HepG2 (cell line): ENCODE measurements around the gene SLC9A4. TPM values are rescaled to one million over a fixed set of nuclear protein-coding genes. Genes with fewer than 3 reads are reported as not detected.

Experiments
- ATAC-seq: fragments of 200-7000 bp; cut with Tn5 transposase; 3 replicates; pipeline ENCODE4 v1.9.1; 2020; ENCODE audit warnings: mild to moderate bottlenecking, moderate library complexity
- BruUV-seq: library from RNA; stranded (reverse); fragments of 400-500 nt; replicated peaks from 2 replicates; lab custom pipeline; 2021; lab: Mats Ljungman, UMichigan
- CTCF ChIA-PET: fragments of 300-600 bp; formaldehyde crosslinking; extraction: SDS; loops from one replicate; lab custom pipeline; 2021; ENCODE audit warnings: low total read pairs, inconsistent platforms, low intra/inter-chr PET ratio; lab: Yijun Ruan, JAX
- POLR2A ChIA-PET: fragments of 350-600 bp; sonication (Branson Sonifier 250); formaldehyde crosslinking; loops from one replicate; lab custom pipeline; 2020; ENCODE audit warnings: antibody characterized with exemption, inconsistent platforms; lab: Yijun Ruan, JAX
- DNase-seq: peaks from one replicate; pipeline ENCODE4 v3.0.0-alpha.2; 2015; ENCODE audit warnings: low spot score
- FAIRE-seq: peaks from 3 replicates; lab custom pipeline; 2011; peaks lifted over from hg19 to GRCh38; lab: Jason Lieb, UNC
- H2AFZ ChIP-seq: one replicate; pipeline ENCODE4 v1.6.1; 2011; ENCODE audit warnings: low read length, inconsistent platforms
- H3K27ac ChIP-seq: fragments of 300-600 bp; 3 replicates; pipeline ENCODE4 v1.8.0; 2011; ENCODE audit warnings: mixed run types, mild to moderate bottlenecking, mixed read lengths, low read length, inconsistent platforms; ENCODE audit not compliant: insufficient read depth; ENCODE audit errors: extremely low read length
- H3K27me3 ChIP-seq, 2 experiments: fragments of 200-600 bp in 1 of 2; 2 replicates in 1 of 2; 3 replicates in 1 of 2; pipeline versions ENCODE4 v1.6.0 to v1.8.0; 2011; ENCODE audit warnings: low read length in 2 of 2, mild to moderate bottlenecking in 2 of 2, moderate library complexity in 2 of 2, inconsistent platforms in 1 of 2; ENCODE audit not compliant: insufficient read depth in 2 of 2, control insufficient read depth in 1 of 2
- H3K36me3 ChIP-seq, 2 experiments: fragments of 200-600 bp in 1 of 2; replicated peaks in 1 of 2; 2 replicates in 1 of 2; 3 replicates in 1 of 2; pipeline versions ENCODE4 v1.5.1 to v1.8.0; 2011; ENCODE audit warnings: low read length in 2 of 2, inconsistent platforms in 1 of 2; ENCODE audit not compliant: insufficient read depth in 2 of 2, control insufficient read depth in 1 of 2
- H3K4me1 ChIP-seq: 2 replicates; pipeline ENCODE4 v1.5.1; 2012; ENCODE audit warnings: low read length, inconsistent platforms; ENCODE audit not compliant: insufficient read depth
- H3K4me2 ChIP-seq: 2 replicates; pipeline ENCODE4 v1.6.0; 2011; ENCODE audit warnings: low read depth, low read length, inconsistent platforms
- H3K4me3 ChIP-seq, 3 experiments: fragments of 200-600 bp in 1 of 3; sonication (generic), shearing (Covaris generic) in 1 of 3; replicated peaks in 1 of 3; 2 replicates each; pipeline ENCODE4 v1.5.1; 2011 to 2016; ENCODE audit warnings: low read length in 3 of 3, inconsistent platforms in 2 of 3, low read depth in 2 of 3, mild to moderate bottlenecking in 2 of 3, control low read depth in 1 of 3, mixed read lengths in 1 of 3; ENCODE audit not compliant: insufficient read depth in 1 of 3
- H3K79me2 ChIP-seq: one replicate; pipeline ENCODE4 v1.6.1; 2011; ENCODE audit warnings: low read length, inconsistent platforms; ENCODE audit not compliant: insufficient read depth
- H3K9ac ChIP-seq: 2 replicates; pipeline ENCODE4 v1.6.0; 2011; ENCODE audit warnings: mild to moderate bottlenecking, low read depth, low read length, inconsistent platforms; ENCODE audit not compliant: insufficient read depth
- H3K9me3 ChIP-seq: 2 replicates; pipeline ENCODE4 v1.5.1; 2012; ENCODE audit warnings: mild to moderate bottlenecking, low read length
- H4K20me1 ChIP-seq: 2 replicates; pipeline ENCODE4 v1.6.0; 2011; ENCODE audit warnings: inconsistent platforms, mild to moderate bottlenecking, low read length, moderate library complexity; ENCODE audit not compliant: insufficient read depth
- AGO2 ChIP-seq: fragments of 200-400 bp; formaldehyde crosslinking; optimal IDR thresholded peaks from 2 replicates; pipeline ENCODE3; 2017; ENCODE audit warnings: mild to moderate bottlenecking, low read depth, low read length, moderate library complexity
- CC2D1A ChIP-seq: sonication (generic); formaldehyde crosslinking; IDR thresholded peaks from 2 replicates; pipeline ENCODE4 v1.8.1; 2023; ENCODE audit warnings: mild to moderate bottlenecking, missing genetic modification reagents
- FOXC1 ChIP-seq: sonication (generic); formaldehyde crosslinking; IDR thresholded peaks from 2 replicates; pipeline ENCODE4 v1.8.0; 2022; ENCODE audit warnings: mild to moderate bottlenecking, missing genetic modification reagents, borderline replicate concordance
- HDAC2 ChIP-seq: sonication (generic); formaldehyde crosslinking; IDR thresholded peaks from 2 replicates; pipeline ENCODE4 v1.4.0; 2020; ENCODE audit warnings: missing genetic modification reagents
- HMGXB4 ChIP-seq, 2 experiments: sonication (generic) in 1 of 2; formaldehyde crosslinking in 1 of 2; IDR thresholded peaks; 2 replicates each; pipeline versions ENCODE4 v1.4.0 to v1.6.1; 2018 to 2020; ENCODE audit warnings: missing genetic modification reagents in 2 of 2, borderline replicate concordance in 1 of 2, low read depth in 1 of 2, mild to moderate bottlenecking in 1 of 2, missing biosample characterization in 1 of 2
- HOXA5 ChIP-seq: sonication (generic); formaldehyde crosslinking; IDR thresholded peaks from 2 replicates; pipeline ENCODE4 v1.4.0; 2020; ENCODE audit warnings: missing genetic modification reagents
- KLF13 ChIP-seq: sonication (generic); formaldehyde crosslinking; IDR thresholded peaks from 2 replicates; pipeline ENCODE4 v1.4.0; 2020; ENCODE audit warnings: mild to moderate bottlenecking, missing genetic modification reagents
- RXRA ChIP-seq: sonication (generic); formaldehyde crosslinking; IDR thresholded peaks from 2 replicates; pipeline ENCODE4 v1.5.1; 2020; ENCODE audit warnings: missing genetic modification reagents
- SCMH1 ChIP-seq: sonication (generic); formaldehyde crosslinking; IDR thresholded peaks from 2 replicates; pipeline ENCODE4 v1.9.0; 2021; ENCODE audit warnings: missing genetic modification reagents, mild to moderate bottlenecking, borderline replicate concordance
- THAP8 ChIP-seq: sonication (generic); formaldehyde crosslinking; IDR thresholded peaks from 2 replicates; pipeline ENCODE4 v1.5.1; 2020; ENCODE audit warnings: missing genetic modification reagents, mild to moderate bottlenecking, borderline replicate concordance
- ZIK1 ChIP-seq: sonication (generic); formaldehyde crosslinking; IDR thresholded peaks from 2 replicates; pipeline ENCODE4 v1.5.0; 2020; ENCODE audit warnings: mild to moderate bottlenecking, low read depth, missing genetic modification reagents, borderline replicate concordance
- ZNF691 ChIP-seq: sonication (generic); formaldehyde crosslinking; IDR thresholded peaks from 2 replicates; pipeline ENCODE4 v1.4.0; 2020; ENCODE audit warnings: missing genetic modification reagents, low read depth, mild to moderate bottlenecking, borderline replicate concordance
- ZNF768 ChIP-seq: sonication (generic); formaldehyde crosslinking; IDR thresholded peaks from 2 replicates; pipeline ENCODE4 v1.4.0; 2020; ENCODE audit warnings: missing genetic modification reagents
- ZNF776 ChIP-seq: sonication (generic); formaldehyde crosslinking; IDR thresholded peaks from 2 replicates; pipeline ENCODE4 v1.4.0; 2020; ENCODE audit warnings: mild to moderate bottlenecking, missing genetic modification reagents
- ZNF879 ChIP-seq: sonication (generic); formaldehyde crosslinking; IDR thresholded peaks from 2 replicates; pipeline ENCODE4 v1.8.1; 2023; ENCODE audit warnings: missing genetic modification reagents
- ZSCAN29 ChIP-seq: sonication (generic); formaldehyde crosslinking; conservative IDR thresholded peaks from 2 replicates; pipeline ENCODE4 v1.4.0; 2020; ENCODE audit warnings: mild to moderate bottlenecking, missing genetic modification reagents
- WGBS: methylation state at CpG from one replicate; pipeline ENCODE4 v1.1.6; 2017; ENCODE audit warnings: low lambda C conversion rate; 5-methylcytosine and 5-hydroxymethylcytosine counted together
- in situ Hi-C: cut with HindIII; loops from 2 replicates; pipeline ENCODE4 v1.10.0; 2017; ENCODE audit warnings: low pct_unique_long_range_greater_than_20kb; ENCODE audit not compliant: extremely low pct_ligation_motif_present
- intact Hi-C: fragments of 100-400 bp; cut with micrococcal nuclease; formaldehyde crosslinking; loops from one replicate; pipeline ENCODE4 v1.10.0; 2022; ENCODE audit not compliant: unreplicated experiment
- polyA plus RNA-seq, 8 experiments: library from polyadenylated mRNA; depleted of rRNA in 3 of 8; stranded (reverse) in 7 of 8; unstranded in 1 of 8; fragments of >200 nt; fragmentation: Illumina TruSeq in 4 of 8; extraction: Trizol in 4 of 8; gene quantifications; 2 replicates each; pipeline versions ENCODE4 v1.2.1 to v1.2.3, GENCODE V29; 2011 to 2016; ENCODE audit warnings: low read depth in 4 of 8, missing spikeins in 1 of 8, mixed read lengths in 1 of 8; ENCODE audit not compliant: insufficient read depth in 1 of 8
- total RNA-seq, 5 experiments: library from RNA; depleted of rRNA; stranded (reverse); fragments of >200 nt; fragmentation: Illumina TruSeq; extraction: Trizol; gene quantifications; 2 replicates each; pipeline ENCODE4 v1.2.3, GENCODE V29; 2016; ENCODE audit warnings: low read depth in 1 of 5

The SLC9A4 gene
- total and polyA plus RNA-seq, 2 of the 13 experiments (the other 11 are each of a cell fraction or from before 2014, with no cell fraction given), result not detected

DNA sequence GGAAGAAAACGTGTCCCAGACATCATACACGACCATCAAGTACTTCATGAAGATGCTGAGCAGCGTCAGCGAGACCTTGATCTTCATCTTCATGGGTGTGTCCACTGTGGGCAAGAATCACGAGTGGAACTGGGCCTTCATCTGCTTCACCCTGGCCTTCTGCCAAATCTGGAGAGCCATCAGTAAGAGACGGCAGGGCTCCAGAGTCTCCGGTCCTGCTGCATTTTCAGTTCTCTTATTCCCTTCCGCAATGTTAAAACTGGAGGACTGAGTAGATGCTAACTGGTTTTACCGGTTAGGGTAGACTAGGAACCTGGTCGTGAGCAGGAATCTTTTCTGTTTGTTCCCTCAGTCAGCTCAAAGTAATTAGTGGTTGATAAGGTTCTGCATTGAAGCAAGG, 32.3 kb downstream of the SLC9A4 start:
- no peaks in the 10 kb centered on the region for H3K36me3 ChIP-seq
- peaks cover 0 to 8% of the 10 kb centered on the region in 2 experiments; a peak in 2 of 5 replicates for H3K27me3 ChIP-seq
- DNase-seq (no peak), FAIRE-seq (no peak), ATAC-seq (no peak)
- WGBS, result 51% methylated on average over 10 of the region's 10 CpGs
- H3K79me2 ChIP-seq, result no peaks in the 10 kb centered on the region
- no peak for TF ChIP-seq KLF13 (CRISPR knock-in tag)
- no peak for TF ChIP-seq ZNF776
- TF ChIP-seq ZIK1 (CRISPR knock-in tag), result no peak
- no peak for TF ChIP-seq HOXA5 (CRISPR knock-in tag)
- no peak for TF ChIP-seq HDAC2 (CRISPR knock-in tag)
- ChIA-PET CTCF (no interaction called here), POLR2A (no interaction called here)
- H2AFZ ChIP-seq, result no peak overlapping the region
- H3K4me1 ChIP-seq, result no peaks in the 10 kb centered on the region
- no peak overlapping the region for H3K27ac ChIP-seq
- no peak overlapping the region for H3K9ac ChIP-seq
- in situ Hi-C loops, result no loop called here
- H3K9me3 ChIP-seq, result no peaks in the 10 kb centered on the region
- no peaks in the 10 kb centered on the region for H4K20me1 ChIP-seq
- BruUV-seq, result no TSS peak
- no peak overlapping the region for H3K4me3 ChIP-seq
- no peak overlapping the region for H3K4me2 ChIP-seq
- intact Hi-C loops, result no loop called here

GRCh38 chr2:102506743-102507142, 33.7 kb downstream of the SLC9A4 start:
- Histone ChIP-seq H3K4me2 (no peak overlapping the region), H4K20me1 (no peaks in the 10 kb centered on the region), H3K27ac (no peak overlapping the region), H3K36me3 (no peaks in the 10 kb centered on the region), H3K79me2 (no peaks in the 10 kb centered on the region), H3K4me1 (no peaks in the 10 kb centered on the region), H3K4me3 (no peak overlapping the region), H2AFZ (no peak overlapping the region), H3K9ac (no peak overlapping the region), H3K9me3 (no peaks in the 10 kb centered on the region), H3K27me3 (peaks cover 0 to 8% of the 10 kb centered on the region in 2 experiments; a peak in 1 of 5 replicates)
- CTCF ChIA-PET, result no interaction called here
- POLR2A ChIA-PET, result no interaction called here
- FAIRE-seq (no peak), DNase-seq (no peak), ATAC-seq (no peak)
- no peak for TF ChIP-seq RXRA (CRISPR knock-in tag)
- no peak for TF ChIP-seq FOXC1
- no peak for TF ChIP-seq ZNF691 (CRISPR knock-in tag)
- TF ChIP-seq HMGXB4 (CRISPR knock-in tag; IDR thresholded peaks at IDR 0.05; ENCODE audit: borderline replicate concordance in 1 of 2, low read depth in 1 of 2), result no peak
- no peak for TF ChIP-seq ZNF768 (CRISPR knock-in tag)
- TF ChIP-seq SCMH1 (CRISPR knock-in tag), result no peak
- no peak for TF ChIP-seq ZSCAN29
- no peak for TF ChIP-seq CC2D1A
- TF ChIP-seq ZNF879 (CRISPR knock-in tag), result no peak
- TF ChIP-seq AGO2, result no peak
- TF ChIP-seq THAP8 (CRISPR knock-in tag), result no peak
- WGBS, result 35% methylated on average over 5 of the region's 5 CpGs
- BruUV-seq, result no TSS peak
- in situ Hi-C loops (no loop called here), intact Hi-C loops (no loop called here)
